Left ventricle myocardium superior (tissue), 1 donor: ENCODE measurements around the gene AREL1. TPM values are rescaled to one million over a fixed set of nuclear protein-coding genes. Genes with fewer than 3 reads are reported as not detected.
A peak's percentile ranks its signal among the peaks of the same experiment; 100 is the strongest.

Experiments
- ATAC-seq: fragments of 200-7000 bp; cut with Tn5 transposase; one replicate; pipeline ENCODE4 v1.9.1; 2020; ENCODE audit warnings: mild to moderate bottlenecking, moderate library complexity
- DNase-seq: peaks from one replicate; pipeline ENCODE4 v3.0.0-alpha.2; 2020
- intact Hi-C: fragments of 100-400 bp; cut with micrococcal nuclease; formaldehyde crosslinking; loops from one replicate; pipeline ENCODE4 v1.11.0; 2022
- total RNA-seq: library from RNA; stranded (reverse); fragmentation: NEBNext Ultra II Directional; extraction: Animal tissue kit (Norgen Biotek cat#: 25700); gene quantifications from one replicate; pipeline ENCODE4 v1.2.1, GENCODE V29; 2021
- donor health status: DM: no; HTN: yes; CAD: no; lungs with severe emphysema.

Gene AREL1
- total RNA-seq, 1 donor from 2014 or later = 28.1 TPM

DNA sequence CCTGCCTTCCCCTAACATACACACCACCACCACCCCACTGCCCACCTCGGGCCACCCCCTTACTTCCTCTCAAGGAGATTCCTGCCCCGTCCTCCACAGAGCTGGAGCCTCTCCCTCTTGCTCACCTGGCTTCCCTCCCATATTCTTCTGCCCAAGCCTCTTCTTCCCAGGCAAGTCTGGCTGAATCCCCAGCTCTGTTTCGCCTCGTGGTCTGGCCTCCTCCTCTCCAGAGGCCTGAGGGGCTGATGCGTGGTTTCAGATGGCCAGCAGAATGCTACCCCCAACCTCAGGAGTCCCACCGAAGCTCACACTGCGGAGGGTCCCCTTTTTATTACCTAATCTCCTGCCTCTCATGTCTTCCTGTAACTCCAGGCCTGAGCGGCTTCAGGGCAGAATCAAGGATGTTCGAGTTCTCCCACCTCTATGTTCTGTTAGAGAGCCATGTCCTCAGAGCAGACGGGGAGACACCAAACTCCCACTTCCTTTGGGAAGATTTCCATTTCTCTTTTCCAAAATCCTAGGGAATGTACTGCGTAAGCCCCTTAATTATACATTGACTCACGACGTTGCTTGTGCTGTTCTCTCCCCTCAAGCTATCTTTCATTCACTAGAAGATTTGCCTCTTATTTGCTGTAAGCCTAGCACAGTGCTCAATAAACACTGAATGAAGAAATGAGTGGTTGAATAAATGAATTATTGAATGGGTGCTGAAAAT lies 67.0 kb downstream of the AREL1 start:
- intact Hi-C loops = no loop called here
- ATAC-seq = no peak

DNA sequence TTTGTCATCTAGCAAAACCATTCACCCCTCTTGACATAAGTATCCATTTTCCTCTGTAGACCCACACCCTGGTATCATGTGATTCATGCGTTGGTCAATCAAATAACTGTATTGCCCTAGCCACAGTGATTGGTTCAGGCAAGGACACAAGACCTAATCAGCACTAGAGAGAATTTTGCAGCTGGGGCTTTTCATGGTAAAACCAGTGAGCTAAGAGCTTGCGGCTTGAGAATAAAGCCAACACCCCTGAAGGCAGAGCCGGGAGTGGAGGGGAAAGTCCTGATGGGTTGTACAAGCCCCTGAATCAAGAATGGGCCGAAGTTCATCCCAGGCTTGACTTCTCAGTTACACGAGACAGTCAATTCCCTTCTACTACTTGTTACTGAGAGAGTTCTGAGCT lies 67.6 kb downstream of the AREL1 start:
- intact Hi-C loops = no loop called here
- DNase-seq (no peak), ATAC-seq (peak; percentile 34)

More for the DNA sequence above, 67.0 kb downstream of the AREL1 start:
- no peak for DNase-seq

DNA sequence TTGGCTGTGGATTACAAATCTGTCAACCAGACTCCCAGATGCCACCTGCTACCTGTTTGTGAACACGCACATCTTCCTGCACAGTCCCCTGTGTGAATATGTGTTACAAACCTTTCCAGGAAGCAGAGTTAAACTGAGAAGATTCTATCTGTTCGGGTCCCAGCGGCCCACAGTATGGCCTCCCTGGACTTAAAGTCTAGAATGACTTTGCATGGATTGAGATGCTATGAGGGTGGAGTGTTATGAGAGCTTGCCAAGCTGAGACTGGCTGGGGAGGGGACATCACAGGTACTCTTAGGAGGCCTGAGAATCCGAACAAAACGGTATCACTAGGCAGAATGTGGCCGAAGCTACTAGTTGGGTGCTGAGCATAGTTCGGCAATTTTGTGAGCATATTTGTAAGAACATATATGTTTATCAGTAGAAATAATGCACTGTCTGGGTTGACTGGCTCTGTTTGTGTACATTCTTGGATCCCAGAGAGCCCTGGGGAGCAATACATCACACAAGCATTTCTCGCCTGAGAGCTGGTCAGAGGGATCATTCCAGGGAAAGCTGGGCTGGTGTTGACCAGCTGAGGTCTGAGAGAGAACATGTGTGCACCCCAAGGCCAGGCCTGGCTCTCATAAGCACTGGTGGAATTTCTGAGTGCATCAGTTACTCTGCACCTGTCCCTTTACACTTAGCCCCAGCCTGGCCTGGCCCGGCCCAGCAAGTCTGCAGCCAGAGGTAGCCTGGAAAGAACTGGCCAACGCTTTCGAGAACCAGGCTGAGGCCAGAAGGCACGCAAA lies 71.1 kb downstream of the AREL1 start:
- DNase-seq (peak; percentile 62), ATAC-seq (peak; percentile 77)
- intact Hi-C loops = no loop called here

DNA sequence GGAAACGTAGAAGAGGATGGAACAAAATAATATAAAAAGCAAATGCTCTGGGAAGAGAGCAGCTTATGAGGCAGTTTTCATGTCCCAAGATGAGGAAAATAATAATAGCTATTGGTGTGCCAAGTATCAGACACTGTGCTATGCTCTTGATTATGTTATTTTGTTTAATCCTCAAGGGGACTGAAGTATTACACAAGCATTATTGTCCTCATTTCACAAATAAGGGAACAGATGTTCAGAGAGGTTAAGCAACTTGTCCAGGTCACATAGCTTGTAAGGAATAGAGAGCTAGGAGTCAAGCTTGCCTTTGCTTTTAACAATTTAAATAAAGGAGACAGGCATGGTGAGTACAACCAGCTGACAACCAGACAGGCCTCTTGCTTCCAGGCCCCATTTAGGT lies 73.9 kb downstream of the AREL1 start:
- no peak for DNase-seq
- ATAC-seq = peak; percentile 63
- intact Hi-C loops = no loop called here

DNA sequence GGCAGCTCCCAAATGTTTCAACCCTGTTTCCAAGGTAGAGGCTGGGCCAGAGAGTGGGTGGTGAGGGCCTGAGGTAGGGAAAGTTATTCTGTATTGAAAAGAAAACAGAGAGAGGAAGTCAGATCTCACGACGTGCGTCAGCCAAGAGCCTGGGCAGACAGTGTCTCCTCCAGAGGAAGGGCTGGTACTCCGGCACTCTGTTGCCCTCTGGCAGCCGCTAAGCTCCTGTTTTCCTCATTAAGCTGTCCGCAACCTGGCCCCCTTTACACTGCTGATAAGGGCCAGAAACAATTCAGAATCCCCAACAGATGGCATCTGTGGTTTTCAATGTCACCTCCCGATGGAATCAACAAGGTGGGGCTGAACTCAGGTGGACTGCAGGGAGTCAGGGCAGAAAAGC lies 74.8 kb downstream of the AREL1 start:
- ATAC-seq (no peak), DNase-seq (no peak)

DNA sequence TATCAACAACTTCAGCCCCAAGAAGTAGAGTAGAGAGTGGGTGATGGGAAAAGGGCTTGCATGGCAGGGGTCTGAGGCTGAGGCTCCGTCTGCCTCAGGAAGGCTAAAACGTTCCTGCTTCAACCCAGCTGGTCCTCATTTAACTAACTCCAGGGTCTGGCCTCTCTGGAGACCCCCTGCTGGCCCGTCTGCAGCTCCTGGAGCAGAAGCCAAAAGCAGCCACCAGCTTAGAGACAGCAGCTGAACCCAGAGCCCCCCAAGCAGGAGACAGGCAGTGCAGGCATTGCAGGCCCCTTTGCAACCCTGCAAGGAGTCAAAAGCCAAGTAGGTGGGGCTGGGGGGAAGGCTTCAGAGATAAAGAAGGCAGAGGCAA lies 75.7 kb downstream of the AREL1 start:
- no peak for ATAC-seq
- intact Hi-C loops = no loop called here
- no peak for DNase-seq

More for the DNA sequence above, 74.8 kb downstream of the AREL1 start:
- intact Hi-C loops = no loop called here

DNA sequence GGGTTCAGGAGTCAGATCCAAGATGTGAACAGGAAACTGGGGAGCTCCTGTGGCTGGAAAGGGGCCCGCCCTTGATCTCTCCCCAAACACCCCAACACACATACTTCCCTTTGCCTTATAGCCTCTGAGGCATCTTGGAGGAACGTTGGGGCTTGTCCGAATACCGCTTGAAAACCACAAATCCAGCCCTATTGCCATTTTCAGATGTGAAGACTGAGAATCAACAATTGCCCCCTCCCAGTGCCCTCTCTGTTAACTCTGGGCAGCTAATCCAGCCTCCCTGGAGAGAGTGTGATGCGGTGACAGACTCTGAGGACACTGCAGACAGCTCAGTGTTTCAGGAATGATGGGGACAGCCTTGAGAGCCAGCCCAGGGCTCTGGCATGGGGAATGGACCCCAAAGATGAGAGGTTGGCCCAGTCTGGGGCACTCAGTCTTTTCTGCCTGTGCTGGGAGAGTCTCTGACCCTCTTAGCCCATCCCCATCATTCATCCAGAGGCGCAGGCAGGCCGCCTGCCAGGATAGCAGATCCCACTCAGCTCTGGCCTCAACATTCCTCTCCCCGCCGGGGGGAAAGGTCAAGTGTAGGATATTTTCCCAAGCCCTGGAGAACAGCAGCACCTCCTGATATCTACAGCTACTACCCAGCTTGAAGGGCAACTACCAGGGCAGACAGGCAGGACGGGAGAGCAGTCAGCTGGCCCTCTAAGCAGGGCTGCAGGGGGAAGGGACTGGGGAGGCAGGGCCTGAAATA lies 76.3 kb downstream of the AREL1 start:
- intact Hi-C loops = no loop called here
- no peak for ATAC-seq
- no peak for DNase-seq

DNA sequence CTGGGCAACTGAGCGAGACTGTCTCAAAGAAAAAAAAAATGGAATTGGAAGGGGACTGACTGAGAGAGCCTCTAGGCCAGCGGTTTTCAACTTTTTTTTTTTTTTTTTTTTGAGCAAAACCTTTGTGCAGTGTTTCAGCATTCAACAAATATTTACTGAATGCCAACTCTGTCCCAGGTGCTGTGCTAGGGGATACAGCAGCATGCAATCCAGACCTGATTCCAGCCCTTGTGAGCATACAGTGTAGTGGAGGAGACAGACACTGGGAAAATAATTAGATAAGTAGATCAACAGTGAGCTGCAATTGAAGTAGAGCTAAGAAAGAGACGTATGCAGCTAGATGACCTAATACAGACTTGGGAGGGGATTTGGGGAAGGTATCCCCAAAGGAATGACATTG lies 77.0 kb downstream of the AREL1 start:
- DNase-seq (no peak), ATAC-seq (no peak)
- intact Hi-C loops = no loop called here

DNA sequence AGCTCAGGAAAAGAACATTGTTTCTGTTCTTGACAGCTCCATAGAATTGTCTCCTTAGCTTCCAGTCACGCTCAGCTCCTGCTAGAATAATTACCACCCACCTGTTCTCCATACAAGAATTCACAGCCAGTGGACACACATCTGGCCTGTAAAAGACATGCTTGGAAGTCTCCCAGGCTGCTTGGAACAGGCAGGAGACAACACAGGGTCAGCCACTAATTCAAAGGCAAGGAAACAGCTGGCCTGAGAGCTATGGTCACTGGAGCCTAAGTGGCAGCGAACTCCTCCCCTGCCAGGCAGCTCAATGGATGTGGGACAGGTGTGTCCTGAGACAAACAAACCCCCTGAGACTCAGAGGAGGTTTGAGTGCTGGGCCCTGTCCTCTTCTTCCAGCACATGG lies 77.9 kb downstream of the AREL1 start:
- intact Hi-C loops = no loop called here
- peak; percentile 56 for ATAC-seq
- peak; percentile 46 for DNase-seq

DNA sequence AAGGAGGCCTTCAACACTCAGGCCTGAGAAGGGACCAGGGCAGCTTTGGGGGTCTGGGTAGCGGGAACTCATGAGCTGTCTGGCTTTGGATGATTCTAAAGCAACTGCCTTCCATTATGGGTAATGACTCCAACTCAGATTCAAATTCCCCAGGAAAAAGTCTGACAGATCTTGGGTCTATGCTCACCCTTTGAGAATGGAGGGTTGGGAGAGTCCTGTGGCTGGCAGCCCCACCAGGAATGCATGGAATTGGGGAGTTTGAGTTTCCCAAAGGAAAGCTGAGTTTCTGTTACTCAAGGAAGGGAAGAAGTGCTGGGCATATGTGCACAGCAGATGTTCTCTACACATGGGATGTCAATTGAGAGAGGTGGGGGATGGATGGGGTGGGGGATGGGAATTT lies 78.4 kb downstream of the AREL1 start:
- intact Hi-C loops = no loop called here
- ATAC-seq (no peak), DNase-seq (no peak)

DNA sequence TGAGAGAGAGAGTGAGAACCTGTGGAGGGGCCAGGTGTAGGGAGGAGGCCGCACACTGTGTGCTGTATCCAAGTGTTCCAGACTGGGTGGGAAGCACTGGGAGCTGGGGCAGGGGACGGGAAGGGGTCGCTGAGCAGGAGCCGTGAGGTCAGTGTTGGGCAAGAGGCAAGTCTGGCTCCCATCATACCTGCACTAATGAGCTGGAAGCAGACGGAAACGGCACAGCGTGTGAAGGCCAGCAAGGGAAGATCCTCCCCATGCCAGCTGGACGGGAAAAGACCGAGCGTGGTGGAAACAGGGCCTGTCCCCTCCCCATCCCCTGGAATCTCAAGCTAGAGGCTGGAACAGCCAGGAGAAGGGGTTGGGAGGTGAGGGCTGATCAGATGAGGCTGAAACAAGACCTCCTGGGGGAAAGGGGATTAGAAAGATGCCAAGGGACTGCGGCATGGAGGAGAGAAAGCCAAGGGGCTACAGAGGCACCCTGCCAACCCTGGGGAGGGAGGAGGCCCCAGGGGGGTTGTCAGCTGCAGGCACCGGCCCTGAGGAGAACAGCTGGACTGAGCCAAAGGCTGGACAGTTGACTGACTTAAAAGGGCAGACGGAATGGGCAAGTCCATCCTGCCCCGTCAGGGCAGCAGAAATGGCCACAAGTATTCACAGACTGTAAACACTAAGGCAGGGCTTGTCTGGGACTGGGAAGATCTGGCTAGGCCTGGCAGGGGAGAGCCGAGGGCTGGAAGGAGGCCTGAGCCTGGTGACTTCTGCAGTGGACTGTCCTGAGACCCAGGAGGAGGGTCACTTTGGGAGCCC lies 81.8 kb downstream of the AREL1 start:
- intact Hi-C loops = no loop called here
- no peak for DNase-seq
- peak; percentile 64 for ATAC-seq

DNA sequence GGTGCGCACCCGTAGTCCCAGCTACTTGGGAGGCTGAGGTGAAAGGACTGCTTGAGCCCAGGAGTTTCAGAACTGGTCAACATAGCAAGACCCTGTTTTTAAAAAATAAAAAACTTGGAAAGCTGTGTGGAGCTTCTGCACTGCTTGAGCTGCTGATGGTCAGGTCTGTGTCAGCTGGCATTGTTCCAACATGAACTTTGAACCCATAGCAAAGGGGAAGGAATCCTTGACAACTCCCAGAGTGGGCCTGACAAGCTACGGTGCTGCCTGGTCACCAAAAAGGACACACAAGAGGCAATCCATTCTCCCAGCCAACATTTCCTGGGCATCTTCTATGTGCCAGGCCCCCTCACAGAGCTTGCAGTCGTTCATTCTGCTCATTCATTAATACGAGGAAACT lies 84.5 kb downstream of the AREL1 start:
- intact Hi-C loops = no loop called here
- ATAC-seq (no peak), DNase-seq (no peak)

DNA sequence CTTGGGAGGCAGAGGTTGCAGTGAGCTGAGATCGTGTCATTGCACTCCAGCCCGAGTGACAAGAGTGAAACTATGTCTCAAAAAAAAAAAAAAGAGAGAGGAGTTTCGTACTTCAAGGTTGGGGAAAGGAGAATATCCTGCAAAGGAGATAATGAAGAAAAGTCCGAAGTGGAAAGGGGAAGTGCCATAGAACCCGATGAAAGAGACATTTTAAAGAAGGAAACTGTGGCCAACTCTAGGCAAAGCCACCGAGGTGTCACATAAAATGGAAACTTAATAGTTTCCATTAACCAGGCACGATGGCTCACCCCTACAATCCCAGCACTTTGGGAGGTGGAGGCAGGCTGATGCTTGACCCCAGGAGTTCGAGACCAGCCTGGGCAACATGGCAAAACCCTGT lies 85.8 kb downstream of the AREL1 start:
- ATAC-seq = no peak
- intact Hi-C loops = no loop called here
- DNase-seq = no peak

DNA sequence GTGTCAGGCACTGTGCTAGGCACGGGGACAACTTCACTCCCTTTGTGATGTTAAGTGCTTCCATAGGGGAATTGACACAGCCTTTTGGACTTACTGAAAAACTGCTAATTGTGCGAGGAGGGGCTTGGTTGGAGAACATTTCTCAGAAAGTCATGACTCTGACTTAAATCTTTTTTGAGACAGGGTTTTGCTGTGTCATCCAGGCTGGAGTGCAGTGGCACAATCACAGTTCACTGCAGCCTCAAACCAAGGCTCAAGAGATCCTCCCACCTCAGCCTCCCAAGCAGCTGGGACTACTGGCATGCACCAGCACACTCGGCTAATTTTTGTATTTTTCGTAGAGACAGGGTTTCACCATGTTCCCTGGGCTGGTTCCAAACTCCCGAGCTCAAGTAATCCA lies 90.6 kb downstream of the AREL1 start:
- ATAC-seq = no peak
- intact Hi-C loops = no loop called here
- no peak for DNase-seq

DNA sequence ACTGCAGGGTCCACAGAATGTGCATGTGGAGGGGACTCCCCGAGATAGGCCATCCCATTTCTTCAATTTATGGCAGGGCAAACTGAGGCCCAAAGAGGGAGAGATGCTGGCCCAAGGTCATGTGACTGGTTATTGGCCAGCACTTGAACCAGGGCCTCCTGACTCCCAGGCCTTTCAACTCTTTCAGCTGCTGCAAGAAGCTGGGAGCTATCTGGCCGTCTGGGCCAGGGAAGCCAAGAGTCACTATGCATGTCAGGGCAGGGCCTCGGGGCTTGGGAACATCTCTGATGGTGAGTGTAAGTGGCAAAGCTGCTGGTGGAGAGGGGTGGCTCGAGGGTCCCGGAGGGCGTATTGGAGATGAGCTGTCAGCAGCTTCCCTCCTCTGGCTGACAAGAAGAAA lies 91.3 kb downstream of the AREL1 start:
- DNase-seq (no peak), ATAC-seq (no peak)
- intact Hi-C loops = no loop called here

DNA sequence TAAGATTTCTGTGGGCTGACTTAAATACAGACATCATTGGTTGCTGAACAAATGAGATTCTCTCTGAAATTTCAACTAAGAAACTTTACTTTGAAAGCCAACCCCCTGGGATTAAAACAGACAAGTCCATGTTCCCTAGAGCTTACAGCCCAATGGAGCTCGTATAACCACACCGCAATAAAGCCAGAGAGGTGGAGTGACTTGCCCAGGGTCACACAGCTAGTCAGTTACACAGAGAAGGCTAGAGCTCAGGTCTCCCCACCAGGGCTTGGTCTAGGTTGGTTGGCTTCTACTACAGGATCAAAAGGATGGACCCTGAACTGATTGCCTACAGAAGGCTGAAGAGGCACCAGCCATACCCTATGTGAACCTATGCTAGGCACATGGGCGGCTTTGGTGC lies 92.0 kb downstream of the AREL1 start:
- intact Hi-C loops = no loop called here
- DNase-seq = no peak

DNA sequence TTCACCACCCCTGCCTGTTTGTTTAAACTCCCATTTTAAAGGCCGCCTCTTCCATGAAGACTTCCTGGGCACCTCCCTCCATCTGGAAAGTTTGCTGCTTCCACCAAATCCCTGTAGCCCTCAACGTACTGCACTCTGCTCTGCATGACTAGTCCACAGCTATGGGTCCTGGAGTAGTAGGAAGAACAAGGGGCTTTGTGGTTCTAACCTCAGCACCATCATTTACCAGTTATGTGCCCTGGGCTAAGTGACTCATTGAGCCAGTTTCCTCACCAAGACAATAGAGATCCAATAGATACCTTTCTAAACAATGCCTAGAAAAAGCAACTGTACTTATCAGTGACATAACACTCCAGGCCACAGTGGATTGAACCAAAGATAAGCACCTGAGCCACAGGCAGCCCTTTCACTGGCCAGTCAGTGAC lies 92.4 kb downstream of the AREL1 start:
- ATAC-seq (peak; percentile 5), DNase-seq (no peak)
- intact Hi-C loops = no loop called here

More for the DNA sequence above, 92.0 kb downstream of the AREL1 start:
- ATAC-seq = no peak

DNA sequence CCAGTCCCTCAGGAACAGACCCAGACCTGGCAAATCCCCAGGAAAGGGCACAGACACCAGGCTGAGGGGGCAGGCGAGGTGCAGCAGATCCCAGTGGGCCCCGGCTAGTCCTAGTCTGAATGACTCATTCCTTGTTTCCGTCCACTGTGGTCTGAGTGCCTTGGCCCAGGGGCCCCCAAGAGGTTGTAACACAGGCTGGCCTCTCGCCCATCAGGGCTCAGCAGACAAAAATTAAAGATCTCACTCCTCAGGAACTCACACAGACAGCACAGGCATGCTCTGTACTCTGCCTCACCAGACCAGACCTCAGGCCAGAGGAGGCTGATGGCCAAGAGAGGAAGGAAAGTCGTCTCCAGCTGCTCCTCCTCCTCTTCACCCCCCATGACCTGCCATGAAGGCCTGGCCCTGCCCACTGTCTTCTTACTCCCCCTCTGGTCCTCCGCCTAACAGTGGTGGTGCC lies 93.2 kb downstream of the AREL1 start:
- intact Hi-C loops = no loop called here
- peak; percentile 89 for ATAC-seq
- DNase-seq = peak; percentile 88
